Measurements from ENCODE around the gene ZBBX.

DNA sequence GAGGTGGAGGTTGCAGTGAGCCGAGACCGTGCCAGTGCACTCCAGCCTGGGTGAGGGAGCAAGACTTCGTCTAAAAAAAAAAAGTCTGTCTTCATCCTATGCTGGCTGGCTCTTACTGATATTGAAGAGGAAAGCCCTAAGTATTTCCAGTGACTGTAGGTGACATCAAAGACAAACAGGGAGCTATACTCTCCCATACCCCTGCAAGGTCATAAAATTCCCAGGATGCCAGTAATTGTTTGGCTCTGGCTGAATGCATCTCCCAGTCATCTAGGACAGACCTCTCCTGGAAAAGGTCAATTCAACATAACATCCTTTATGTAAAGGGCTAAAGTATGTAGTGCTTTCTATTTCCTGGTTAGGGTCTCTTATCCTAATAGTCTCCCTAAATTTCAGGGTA, 8.0 kb downstream of the ZBBX start:
- TF ChIP-seq CTCF (IDR thresholded peaks at IDR 0.05; ENCODE audit: low read depth, low read length, missing input control), result no peak
- no peak for TF ChIP-seq FOXA1 (IDR thresholded peaks at IDR 0.05)
- TF ChIP-seq NR2F2 (IDR thresholded peaks at IDR 0.05), result no peak
- TF ChIP-seq YY1 (IDR thresholded peaks at IDR 0.05), result no peak
- no peak for TF ChIP-seq TAF1 (conservative IDR thresholded peaks at IDR 0.05)
- no peak for TF ChIP-seq REST (IDR thresholded peaks at IDR 0.05)
- TF ChIP-seq EGR1 (IDR thresholded peaks at IDR 0.05; ENCODE audit: low read depth in 2 of 2), result no peak
- TF ChIP-seq RAD21 (IDR thresholded peaks at IDR 0.05), result no peak
- TF ChIP-seq, protein P1, sequence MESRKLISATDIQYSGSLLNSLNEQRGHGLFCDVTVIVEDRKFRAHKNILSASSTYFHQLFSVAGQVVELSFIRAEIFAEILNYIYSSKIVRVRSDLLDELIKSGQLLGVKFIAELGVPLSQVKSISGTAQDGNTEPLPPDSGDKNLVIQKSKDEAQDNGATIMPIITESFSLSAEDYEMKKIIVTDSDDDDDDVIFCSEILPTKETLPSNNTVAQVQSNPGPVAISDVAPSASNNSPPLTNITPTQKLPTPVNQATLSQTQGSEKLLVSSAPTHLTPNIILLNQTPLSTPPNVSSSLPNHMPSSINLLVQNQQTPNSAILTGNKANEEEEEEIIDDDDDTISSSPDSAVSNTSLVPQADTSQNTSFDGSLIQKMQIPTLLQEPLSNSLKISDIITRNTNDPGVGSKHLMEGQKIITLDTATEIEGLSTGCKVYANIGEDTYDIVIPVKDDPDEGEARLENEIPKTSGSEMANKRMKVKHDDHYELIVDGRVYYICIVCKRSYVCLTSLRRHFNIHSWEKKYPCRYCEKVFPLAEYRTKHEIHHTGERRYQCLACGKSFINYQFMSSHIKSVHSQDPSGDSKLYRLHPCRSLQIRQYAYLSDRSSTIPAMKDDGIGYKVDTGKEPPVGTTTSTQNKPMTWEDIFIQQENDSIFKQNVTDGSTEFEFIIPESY (IDR thresholded peaks at IDR 0.05), result no peak
